ENCODE measurements around the gene PADI1. TPM values are rescaled to one million over a fixed set of nuclear protein-coding genes. Genes with fewer than 3 reads are reported as not detected.

Gene PADI1
- total RNA-seq, 6 experiments from 2014 or later, result 0.44 to 1.4 (median 0.92) TPM; not detected in 2

DNA sequence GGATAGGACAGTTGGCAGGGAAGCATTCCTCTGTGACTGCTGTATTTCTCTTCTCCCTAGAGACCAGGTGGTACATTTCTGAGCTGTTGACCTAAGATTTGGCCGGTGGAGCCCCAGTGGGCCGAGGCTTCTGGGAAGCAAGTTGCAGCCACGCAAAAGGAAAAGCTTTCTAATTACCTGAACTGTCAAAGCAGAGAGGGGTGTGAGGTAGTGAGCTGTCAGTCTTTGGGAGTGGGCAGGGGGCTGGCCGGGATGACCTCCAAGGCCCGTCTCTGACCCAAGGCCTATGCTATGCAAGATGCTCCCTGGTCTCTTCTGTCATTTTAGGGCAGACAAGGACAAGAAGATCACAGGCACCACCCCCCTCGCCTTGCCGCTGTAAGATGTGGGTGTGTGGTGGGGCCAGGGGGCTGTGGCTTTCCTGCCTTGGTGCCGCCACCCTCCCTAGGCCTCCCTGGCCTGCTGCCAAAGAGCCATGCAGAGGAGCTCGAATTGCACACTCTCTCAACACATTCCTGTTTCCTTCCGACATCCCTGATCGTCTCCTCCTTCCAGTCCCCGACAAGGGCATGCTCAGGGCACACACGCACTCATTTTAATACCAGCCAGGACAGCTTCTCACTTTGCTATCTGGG, 7.7 kb downstream of the PADI1 start:
- peak in 1 of 3 donors; percentile 39 for DNase-seq
- H3K27ac ChIP-seq, result no peak overlapping the region
- intact Hi-C loops (cut with DNase I), result no loop called here
- no peaks in the 10 kb centered on the region for H3K36me3 ChIP-seq
- H3K27me3 ChIP-seq, result no peaks in the 10 kb centered on the region
- no peak overlapping the region for H3K4me3 ChIP-seq
- ATAC-seq, result peak in 1 of 4 donors; percentile 20
- 28% methylated on average over 9 of the region's 13 CpGs for WGBS (ENCODE audit: insufficient coverage, low coverage, low lambda C conversion rate, missing lambda C conversion rate)
- TF ChIP-seq, protein P1, sequence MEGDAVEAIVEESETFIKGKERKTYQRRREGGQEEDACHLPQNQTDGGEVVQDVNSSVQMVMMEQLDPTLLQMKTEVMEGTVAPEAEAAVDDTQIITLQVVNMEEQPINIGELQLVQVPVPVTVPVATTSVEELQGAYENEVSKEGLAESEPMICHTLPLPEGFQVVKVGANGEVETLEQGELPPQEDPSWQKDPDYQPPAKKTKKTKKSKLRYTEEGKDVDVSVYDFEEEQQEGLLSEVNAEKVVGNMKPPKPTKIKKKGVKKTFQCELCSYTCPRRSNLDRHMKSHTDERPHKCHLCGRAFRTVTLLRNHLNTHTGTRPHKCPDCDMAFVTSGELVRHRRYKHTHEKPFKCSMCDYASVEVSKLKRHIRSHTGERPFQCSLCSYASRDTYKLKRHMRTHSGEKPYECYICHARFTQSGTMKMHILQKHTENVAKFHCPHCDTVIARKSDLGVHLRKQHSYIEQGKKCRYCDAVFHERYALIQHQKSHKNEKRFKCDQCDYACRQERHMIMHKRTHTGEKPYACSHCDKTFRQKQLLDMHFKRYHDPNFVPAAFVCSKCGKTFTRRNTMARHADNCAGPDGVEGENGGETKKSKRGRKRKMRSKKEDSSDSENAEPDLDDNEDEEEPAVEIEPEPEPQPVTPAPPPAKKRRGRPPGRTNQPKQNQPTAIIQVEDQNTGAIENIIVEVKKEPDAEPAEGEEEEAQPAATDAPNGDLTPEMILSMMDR (IDR thresholded peaks at IDR 0.05), result no peak
- no peak for TF ChIP-seq POLR2A (IDR thresholded peaks at IDR 0.05)
- no peaks in the 10 kb centered on the region for H3K9me3 ChIP-seq
- H3K4me1 ChIP-seq, result no peaks in the 10 kb centered on the region

DNA sequence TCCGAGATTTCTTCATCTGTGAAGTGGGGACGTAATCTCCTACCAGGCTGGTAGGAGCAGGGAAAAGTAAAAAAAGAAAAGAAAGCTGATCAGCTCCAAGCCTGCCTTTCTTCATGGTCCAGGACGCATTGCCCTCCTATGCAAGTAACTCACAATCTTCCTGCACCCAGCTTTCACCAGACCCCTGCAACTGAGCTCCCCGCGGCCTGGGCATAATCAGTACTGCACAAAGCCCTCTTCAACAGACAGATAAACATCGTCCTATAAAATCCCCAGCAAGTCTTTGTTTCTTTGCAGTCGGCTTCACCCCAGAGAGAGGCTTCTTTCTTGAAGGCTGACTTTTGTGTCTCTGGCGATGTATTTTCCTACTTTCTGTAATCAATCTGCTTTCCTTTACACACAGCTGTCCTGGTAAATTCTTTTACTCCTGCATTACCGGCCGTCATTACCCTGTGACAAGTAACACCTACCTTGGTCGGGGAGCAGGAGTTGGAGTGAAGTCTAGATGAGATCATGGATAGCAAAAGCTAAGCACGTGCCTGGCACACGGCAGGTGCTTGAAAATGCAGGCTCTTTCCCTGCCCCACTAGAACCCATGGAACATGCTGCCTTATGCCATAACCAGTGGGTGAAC, 8.3 kb downstream of the PADI1 start:
- intact Hi-C loops (cut with DNase I), result no loop called here

DNA sequence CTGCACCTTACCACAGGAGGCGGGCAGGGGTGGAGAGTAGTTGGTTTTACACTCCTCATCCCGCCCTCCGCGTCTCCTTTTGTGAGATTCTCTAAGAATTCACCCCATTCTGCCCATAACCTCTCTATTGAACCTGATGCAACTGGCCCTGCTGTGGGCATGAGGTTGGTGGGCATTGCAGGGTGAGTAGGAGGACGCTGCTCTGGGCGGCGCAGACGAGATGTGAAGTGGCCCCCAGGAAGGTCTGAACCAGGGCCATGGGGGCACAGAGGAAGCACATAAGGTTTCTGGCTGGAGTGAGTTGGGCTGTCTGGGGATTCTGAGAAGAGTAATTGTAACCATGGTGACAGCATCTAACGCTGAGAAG, 8.8 kb downstream of the PADI1 start:
- TF ChIP-seq, protein P1 (IDR thresholded peaks at IDR 0.05), result no peak
- TF ChIP-seq POLR2A (IDR thresholded peaks at IDR 0.05), result no peak
- H3K4me3 ChIP-seq, result no peak overlapping the region
- no peaks in the 10 kb centered on the region for H3K36me3 ChIP-seq
- H3K27me3 ChIP-seq, result no peaks in the 10 kb centered on the region
- no peak for ATAC-seq
- no peak overlapping the region for H3K27ac ChIP-seq
- 91% methylated on average over 4 of the region's 9 CpGs for WGBS (ENCODE audit: insufficient coverage, low coverage, low lambda C conversion rate, missing lambda C conversion rate)
- no peaks in the 10 kb centered on the region for H3K4me1 ChIP-seq
- intact Hi-C loops (cut with DNase I), result no loop called here
- DNase-seq, result no peak
- no peaks in the 10 kb centered on the region for H3K9me3 ChIP-seq

More for the DNA sequence above, 8.3 kb downstream of the PADI1 start:
- DNase-seq, result no peak
- Histone ChIP-seq H3K9me3 (no peaks in the 10 kb centered on the region), H3K4me3 (no peak overlapping the region), H3K27ac (no peak overlapping the region), H3K27me3 (no peaks in the 10 kb centered on the region), H3K4me1 (no peaks in the 10 kb centered on the region), H3K36me3 (no peaks in the 10 kb centered on the region)
- 45% methylated on average over 11 of the region's 13 CpGs for WGBS (ENCODE audit: insufficient coverage, low coverage, low lambda C conversion rate, missing lambda C conversion rate)
- ATAC-seq, result no peak
- no peak for TF ChIP-seq POLR2A (IDR thresholded peaks at IDR 0.05)
- TF ChIP-seq, protein P1 (IDR thresholded peaks at IDR 0.05), result no peak

DNA sequence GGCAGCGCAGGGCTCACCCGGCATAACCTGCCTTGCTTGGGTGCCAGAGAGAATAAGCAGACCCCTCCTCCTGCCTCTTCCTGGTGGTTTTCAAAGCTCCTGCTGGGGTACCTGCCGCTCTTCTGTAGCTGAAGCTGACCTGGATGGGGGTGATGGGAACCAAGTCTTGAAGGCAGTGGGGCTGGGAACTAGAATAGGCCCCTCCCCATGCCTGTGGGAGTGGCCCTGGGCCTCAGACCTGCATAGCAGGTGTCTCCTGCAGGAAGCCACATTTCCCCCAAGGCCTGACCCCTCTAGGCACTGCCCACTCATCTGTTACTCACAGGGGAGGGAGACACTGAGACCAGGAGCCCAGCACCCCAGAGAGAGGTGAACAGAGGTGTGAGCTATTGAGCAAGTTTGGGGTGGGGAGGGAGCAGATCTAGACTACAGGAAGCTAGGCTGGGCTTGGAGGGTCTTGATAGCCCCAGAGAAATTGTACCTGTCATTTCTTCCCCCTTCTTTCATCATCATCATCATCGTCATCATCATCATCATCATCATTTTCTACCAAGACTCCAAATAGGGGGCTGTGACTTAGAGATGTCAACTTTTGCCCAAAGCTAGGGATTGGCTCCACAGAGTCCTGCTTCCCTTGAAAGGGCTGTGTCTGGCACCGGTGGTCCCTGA, 10.1 kb downstream of the PADI1 start:
- DNase-seq (no peak), ATAC-seq (no peak)
- WGBS (ENCODE audit: insufficient coverage, low coverage, low lambda C conversion rate, missing lambda C conversion rate), result 60% methylated on average over 2 of the region's 5 CpGs
- H3K36me3 ChIP-seq, result no peaks in the 10 kb centered on the region
- H3K9me3 ChIP-seq, result no peaks in the 10 kb centered on the region
- no peak overlapping the region for H3K27ac ChIP-seq
- intact Hi-C loops (cut with DNase I), result no loop called here
- no peak for TF ChIP-seq POLR2A (IDR thresholded peaks at IDR 0.05)
- TF ChIP-seq, protein P1 (IDR thresholded peaks at IDR 0.05), result no peak
- no peak overlapping the region for H3K4me3 ChIP-seq
- no peaks in the 10 kb centered on the region for H3K4me1 ChIP-seq
- no peaks in the 10 kb centered on the region for H3K27me3 ChIP-seq
